Measurements from ENCODE around the gene FRRS1L. TPM values are rescaled to one million over a fixed set of nuclear protein-coding genes. Genes with fewer than 3 reads are reported as not detected.

FRRS1L gene
- polyA plus RNA-seq, 1 experiment = 0.14 TPM

DNA sequence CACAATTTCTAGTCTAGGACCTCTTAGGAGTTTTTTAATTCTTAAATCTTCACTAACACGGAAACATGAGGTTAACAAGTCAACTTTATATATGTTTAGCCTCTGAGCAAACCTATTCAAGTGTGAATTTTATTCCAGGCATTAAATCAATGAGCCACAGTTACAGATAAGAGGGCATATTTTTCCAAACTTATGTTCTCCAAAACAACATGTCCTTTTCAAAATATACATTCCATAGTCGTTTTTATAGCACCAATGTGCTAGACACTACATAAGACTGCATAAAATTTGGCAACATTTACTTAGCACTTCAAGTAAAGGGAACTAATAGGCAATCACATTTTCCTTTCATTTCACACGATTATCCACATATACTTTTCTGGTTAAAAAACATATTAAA is 53.8 kb downstream of the FRRS1L start:
- no peak for DNase-seq (ENCODE audit: low read depth, low spot score)
- no peak overlapping the region for H3K4me3 ChIP-seq (ENCODE audit: low read depth, low read length)
- CTCF ChIA-PET = no interaction called here
- POLR2A ChIA-PET = no interaction called here
- TF ChIP-seq, protein P1, sequence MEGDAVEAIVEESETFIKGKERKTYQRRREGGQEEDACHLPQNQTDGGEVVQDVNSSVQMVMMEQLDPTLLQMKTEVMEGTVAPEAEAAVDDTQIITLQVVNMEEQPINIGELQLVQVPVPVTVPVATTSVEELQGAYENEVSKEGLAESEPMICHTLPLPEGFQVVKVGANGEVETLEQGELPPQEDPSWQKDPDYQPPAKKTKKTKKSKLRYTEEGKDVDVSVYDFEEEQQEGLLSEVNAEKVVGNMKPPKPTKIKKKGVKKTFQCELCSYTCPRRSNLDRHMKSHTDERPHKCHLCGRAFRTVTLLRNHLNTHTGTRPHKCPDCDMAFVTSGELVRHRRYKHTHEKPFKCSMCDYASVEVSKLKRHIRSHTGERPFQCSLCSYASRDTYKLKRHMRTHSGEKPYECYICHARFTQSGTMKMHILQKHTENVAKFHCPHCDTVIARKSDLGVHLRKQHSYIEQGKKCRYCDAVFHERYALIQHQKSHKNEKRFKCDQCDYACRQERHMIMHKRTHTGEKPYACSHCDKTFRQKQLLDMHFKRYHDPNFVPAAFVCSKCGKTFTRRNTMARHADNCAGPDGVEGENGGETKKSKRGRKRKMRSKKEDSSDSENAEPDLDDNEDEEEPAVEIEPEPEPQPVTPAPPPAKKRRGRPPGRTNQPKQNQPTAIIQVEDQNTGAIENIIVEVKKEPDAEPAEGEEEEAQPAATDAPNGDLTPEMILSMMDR (IDR thresholded peaks at IDR 0.05; ENCODE audit: low read depth, low read length) = no peak
- no peak overlapping the region for H3K27ac ChIP-seq (ENCODE audit: low read depth, low read length)
- no peaks in the 10 kb centered on the region for H3K27me3 ChIP-seq (ENCODE audit: control insufficient read depth, insufficient read depth, low read length)
- H3K9me3 ChIP-seq (ENCODE audit: control insufficient read depth, insufficient read depth, low read length) = no peaks in the 10 kb centered on the region

DNA sequence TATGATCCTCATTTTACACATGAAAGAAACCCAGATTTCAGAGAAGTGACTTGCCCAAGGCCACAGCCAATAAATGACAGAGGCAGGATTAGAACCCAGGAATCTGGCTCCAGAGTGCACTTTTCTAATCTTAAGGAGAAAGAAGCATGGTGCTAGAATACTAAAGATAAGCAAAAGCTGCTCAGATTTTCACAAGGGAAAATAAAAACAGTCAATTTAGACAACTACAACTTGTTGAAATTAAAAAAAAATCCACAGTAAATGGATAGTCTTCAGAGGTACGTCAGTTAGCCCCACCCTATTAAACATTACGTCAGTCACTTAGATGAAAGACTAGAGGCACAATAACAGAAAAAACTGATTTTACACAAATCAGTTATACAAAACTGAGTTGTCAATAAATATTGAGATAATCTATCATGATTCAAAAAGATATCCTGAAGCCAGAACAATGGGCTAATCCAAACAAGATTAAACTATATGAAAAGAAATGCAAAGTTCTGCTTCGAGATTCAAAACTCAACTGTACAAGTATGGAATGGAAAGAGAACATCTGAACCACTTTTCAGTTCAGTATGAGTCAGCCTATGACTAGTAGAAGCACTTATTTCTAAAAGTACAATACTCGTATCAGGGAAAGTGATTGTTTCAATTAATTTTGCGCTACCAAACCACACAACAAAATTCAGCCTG is 56.6 kb downstream of the FRRS1L start:
- Histone ChIP-seq H3K4me3 (ENCODE audit: low read depth, low read length) (0 out of 2 replicates have a peak overlapping the region, but pooled peaks have one; percentile 1), H3K9me3 (ENCODE audit: control insufficient read depth, insufficient read depth, low read length) (no peaks in the 10 kb centered on the region), H3K27ac (ENCODE audit: low read depth, low read length) (no peak overlapping the region), H3K27me3 (ENCODE audit: control insufficient read depth, insufficient read depth, low read length) (no peaks in the 10 kb centered on the region)
- POLR2A ChIA-PET = interaction anchor here (0.8 to 3.4 kb wide), 2 partner anchors 8 to 10 kb away, joined by 5 to 22 read pairs; partner anchors contain the start of gene TMEM245
- TF ChIP-seq, protein P1 (IDR thresholded peaks at IDR 0.05; ENCODE audit: low read depth, low read length) = no peak
- CTCF ChIA-PET = interaction anchor here (0.7 kb wide), 1 partner anchor 17 kb away, joined by 3 read pairs; no protein-coding TSS in a partner anchor
- no peak for DNase-seq (ENCODE audit: low read depth, low spot score)

DNA sequence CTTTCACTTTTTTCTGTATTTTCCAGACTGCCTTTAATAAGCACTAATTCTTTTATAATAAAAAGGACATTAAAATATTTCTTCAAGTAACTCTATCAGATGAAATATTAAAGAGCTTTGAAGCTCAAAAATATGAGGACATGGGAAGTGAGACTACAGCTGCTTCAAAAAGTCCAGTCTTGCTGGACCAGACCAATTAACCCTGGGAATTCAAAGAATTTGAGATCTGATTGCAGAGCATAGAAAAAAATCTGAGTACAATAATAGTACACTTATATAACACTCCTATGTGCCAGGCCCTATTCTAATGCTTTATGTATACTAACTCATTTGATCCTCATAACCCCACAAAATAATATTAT is 57.1 kb downstream of the FRRS1L start:
- no peak overlapping the region for H3K4me3 ChIP-seq (ENCODE audit: low read depth, low read length)
- no peaks in the 10 kb centered on the region for H3K9me3 ChIP-seq (ENCODE audit: control insufficient read depth, insufficient read depth, low read length)
- TF ChIP-seq, protein P1 (IDR thresholded peaks at IDR 0.05; ENCODE audit: low read depth, low read length) = no peak
- CTCF ChIA-PET = interaction anchor here (1.4 kb wide), 1 partner anchor 9 kb away, joined by 3 read pairs; the partner anchor contains the start of gene TMEM245
- no peak for DNase-seq (ENCODE audit: low read depth, low spot score)
- POLR2A ChIA-PET = interaction anchor here (3.4 kb wide), 1 partner anchor 9 kb away, joined by 22 read pairs; the partner anchor contains the start of gene TMEM245
- no peaks in the 10 kb centered on the region for H3K27me3 ChIP-seq (ENCODE audit: control insufficient read depth, insufficient read depth, low read length)
- H3K27ac ChIP-seq (ENCODE audit: low read depth, low read length) = no peak overlapping the region

DNA sequence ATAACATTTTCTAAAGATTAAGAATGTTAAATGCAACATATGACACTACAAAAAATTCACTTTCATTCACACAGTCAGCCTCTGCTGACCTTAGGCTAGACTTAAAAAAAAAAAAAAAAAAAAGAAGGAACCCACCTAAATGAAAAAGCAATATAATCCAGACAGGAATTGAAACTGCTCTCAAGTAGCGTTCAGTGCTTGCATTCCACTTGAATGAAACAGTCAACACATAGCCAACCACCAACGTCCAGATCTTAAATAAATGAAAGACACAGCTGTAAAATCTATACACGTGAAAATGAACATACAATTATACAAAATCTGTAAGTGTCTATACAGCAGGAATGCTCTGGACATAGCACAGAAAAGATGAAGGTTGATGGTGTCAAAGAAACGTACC is 58.7 kb downstream of the FRRS1L start:
- Histone ChIP-seq H3K27ac (ENCODE audit: low read depth, low read length) (no peak overlapping the region), H3K27me3 (ENCODE audit: control insufficient read depth, insufficient read depth, low read length) (no peaks in the 10 kb centered on the region), H3K9me3 (ENCODE audit: control insufficient read depth, insufficient read depth, low read length) (no peaks in the 10 kb centered on the region), H3K4me3 (ENCODE audit: low read depth, low read length) (peak overlapping the region; percentile 4; the same call in 1 of the 2 replicates)
- ChIA-PET CTCF (interaction anchor here (0.7 to 1.4 kb wide), 2 partner anchors 11 to 1020 kb away, joined by 3 to 5 read pairs; partner anchors contain the start of gene TMEM245), POLR2A (interaction anchor here (3.4 kb wide), 1 partner anchor 10 kb away, joined by 22 read pairs; the partner anchor contains the start of gene TMEM245)
- TF ChIP-seq, protein P1 (IDR thresholded peaks at IDR 0.05; ENCODE audit: low read depth, low read length) = no peak
- DNase-seq (ENCODE audit: low read depth, low spot score) = no peak
